ENCODE data around the gene RBM15.

GRCh38 chr1:110384581-110385321, 45.6 kb downstream of the RBM15 start:
- TF ChIP-seq ZFP37 (tag by site-specific recombination; IDR thresholded peaks at IDR 0.05): no peak
- no peak for TF ChIP-seq ZNF660 (tag by site-specific recombination; IDR thresholded peaks at IDR 0.05)
- TF ChIP-seq ZNF747 (tag by site-specific recombination; IDR thresholded peaks at IDR 0.05): no peak
- TF ChIP-seq, protein P1, sequence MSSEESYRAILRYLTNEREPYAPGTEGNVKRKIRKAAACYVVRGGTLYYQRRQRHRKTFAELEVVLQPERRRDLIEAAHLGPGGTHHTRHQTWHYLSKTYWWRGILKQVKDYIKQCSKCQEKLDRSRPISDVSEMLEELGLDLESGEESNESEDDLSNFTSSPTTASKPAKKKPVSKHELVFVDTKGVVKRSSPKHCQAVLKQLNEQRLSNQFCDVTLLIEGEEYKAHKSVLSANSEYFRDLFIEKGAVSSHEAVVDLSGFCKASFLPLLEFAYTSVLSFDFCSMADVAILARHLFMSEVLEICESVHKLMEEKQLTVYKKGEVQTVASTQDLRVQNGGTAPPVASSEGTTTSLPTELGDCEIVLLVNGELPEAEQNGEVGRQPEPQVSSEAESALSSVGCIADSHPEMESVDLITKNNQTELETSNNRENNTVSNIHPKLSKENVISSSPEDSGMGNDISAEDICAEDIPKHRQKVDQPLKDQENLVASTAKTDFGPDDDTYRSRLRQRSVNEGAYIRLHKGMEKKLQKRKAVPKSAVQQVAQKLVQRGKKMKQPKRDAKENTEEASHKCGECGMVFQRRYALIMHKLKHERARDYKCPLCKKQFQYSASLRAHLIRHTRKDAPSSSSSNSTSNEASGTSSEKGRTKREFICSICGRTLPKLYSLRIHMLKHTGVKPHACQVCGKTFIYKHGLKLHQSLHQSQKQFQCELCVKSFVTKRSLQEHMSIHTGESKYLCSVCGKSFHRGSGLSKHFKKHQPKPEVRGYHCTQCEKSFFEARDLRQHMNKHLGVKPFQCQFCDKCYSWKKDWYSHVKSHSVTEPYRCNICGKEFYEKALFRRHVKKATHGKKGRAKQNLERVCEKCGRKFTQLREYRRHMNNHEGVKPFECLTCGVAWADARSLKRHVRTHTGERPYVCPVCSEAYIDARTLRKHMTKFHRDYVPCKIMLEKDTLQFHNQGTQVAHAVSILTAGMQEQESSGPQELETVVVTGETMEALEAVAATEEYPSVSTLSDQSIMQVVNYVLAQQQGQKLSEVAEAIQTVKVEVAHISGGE (tag by site-specific recombination; conservative IDR thresholded peaks at IDR 0.05; ENCODE audit: low read depth): no peak
- TF ChIP-seq, protein P2, sequence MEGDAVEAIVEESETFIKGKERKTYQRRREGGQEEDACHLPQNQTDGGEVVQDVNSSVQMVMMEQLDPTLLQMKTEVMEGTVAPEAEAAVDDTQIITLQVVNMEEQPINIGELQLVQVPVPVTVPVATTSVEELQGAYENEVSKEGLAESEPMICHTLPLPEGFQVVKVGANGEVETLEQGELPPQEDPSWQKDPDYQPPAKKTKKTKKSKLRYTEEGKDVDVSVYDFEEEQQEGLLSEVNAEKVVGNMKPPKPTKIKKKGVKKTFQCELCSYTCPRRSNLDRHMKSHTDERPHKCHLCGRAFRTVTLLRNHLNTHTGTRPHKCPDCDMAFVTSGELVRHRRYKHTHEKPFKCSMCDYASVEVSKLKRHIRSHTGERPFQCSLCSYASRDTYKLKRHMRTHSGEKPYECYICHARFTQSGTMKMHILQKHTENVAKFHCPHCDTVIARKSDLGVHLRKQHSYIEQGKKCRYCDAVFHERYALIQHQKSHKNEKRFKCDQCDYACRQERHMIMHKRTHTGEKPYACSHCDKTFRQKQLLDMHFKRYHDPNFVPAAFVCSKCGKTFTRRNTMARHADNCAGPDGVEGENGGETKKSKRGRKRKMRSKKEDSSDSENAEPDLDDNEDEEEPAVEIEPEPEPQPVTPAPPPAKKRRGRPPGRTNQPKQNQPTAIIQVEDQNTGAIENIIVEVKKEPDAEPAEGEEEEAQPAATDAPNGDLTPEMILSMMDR (tag by site-specific recombination; IDR thresholded peaks at IDR 0.05): no peak
- TF ChIP-seq ZNF280D (tag by site-specific recombination; IDR thresholded peaks at IDR 0.05): no peak
- no peak for TF ChIP-seq ZNF843 (tag by site-specific recombination; IDR thresholded peaks at IDR 0.05)
- TF ChIP-seq SETDB1 (IDR thresholded peaks at IDR 0.05; ENCODE audit: insufficient read length, low read length): no peak
- no peak for TF ChIP-seq TCF7L2 (IDR thresholded peaks at IDR 0.05; ENCODE audit: borderline replicate concordance, low read depth, low read length)

Measured in HEK293 (cell line).